ENCODE measurements around the gene GOLGA8B.
A peak's percentile ranks its signal among the peaks of the same experiment; 100 is the strongest.
"Not testable (repeated sequence)": the region's sequence is repeated elsewhere in the genome, so short reads cannot be mapped to it uniquely, and the experiment has no call there.

GOLGA8B gene

DNA sequence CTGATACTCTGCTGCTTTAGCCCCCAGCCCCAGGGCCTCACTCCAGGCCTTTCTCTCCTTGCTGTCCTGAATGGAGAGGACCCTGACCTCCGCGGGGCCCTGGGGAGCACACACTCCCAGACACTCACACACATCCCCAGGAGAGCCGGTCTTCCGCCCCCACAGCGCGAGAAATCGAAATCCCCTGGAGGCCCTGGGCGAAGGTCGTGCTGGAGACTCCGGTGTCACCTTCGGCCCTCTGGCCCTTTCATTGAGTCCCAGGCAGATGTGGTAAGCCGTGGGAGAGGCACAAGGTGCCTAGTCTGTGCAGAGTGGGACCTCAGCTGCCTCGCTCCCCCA lies 848 bp upstream of the GOLGA8B start:
- peaks cover 25 to 49% of the 10 kb centered on the region in 2 donors for H3K4me1 Mint-ChIP-seq
- peaks cover 13 to 15% of the 10 kb centered on the region in 2 donors for H3K36me3 Mint-ChIP-seq

DNA sequence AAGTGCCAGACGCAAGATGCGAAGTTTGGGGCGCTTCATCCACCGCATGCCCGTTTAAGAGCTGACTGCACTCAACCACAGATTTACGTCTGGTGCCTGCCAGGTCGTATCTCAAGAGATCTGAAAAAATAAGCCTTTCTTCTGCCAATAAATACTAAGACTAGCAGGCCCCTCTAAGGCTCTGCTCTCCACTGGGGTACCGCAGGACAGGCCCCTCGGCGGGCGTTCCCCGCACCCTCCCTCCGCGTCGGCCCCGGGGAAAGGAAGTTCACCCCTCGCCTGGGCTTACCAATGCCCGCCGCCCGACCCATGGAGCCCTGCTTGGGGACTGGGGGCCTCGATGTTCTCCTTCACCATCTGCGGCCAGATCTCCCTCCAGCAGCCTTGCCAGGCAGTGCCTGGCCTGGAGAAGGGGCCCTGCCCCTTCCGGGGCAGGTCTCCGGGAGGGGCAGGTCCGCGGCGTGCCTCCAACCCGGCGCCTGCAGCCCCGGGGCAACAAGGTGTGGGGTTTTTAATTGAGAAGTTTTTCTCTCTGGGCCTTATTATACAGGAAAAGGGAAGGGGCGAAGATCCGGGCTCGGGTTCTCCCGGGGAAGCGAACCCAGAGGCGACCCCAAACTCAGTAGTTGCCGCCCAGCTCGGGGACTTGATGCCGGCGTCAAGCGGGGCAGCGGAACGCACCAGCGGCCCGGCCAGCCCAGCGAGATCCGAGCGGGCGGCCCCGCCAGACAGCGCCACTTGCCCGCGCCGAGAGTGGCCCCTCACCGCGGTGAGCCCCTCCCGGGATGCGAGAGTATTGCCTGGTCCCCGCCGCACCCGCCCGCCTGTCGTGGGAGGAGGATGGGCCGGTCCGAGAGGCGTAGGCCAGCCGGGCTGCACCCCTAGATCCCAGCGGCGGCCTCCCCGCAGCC lies 735 bp downstream of the GOLGA8B start:
- Mint-ChIP-seq H3K9me3 (no peaks in the 10 kb centered on the region), H3K27ac (peak overlapping the region; percentile 85), H3K27me3 (peaks cover 5 to 9% of the 10 kb centered on the region in 2 donors), H3K4me1 (peaks cover 36 to 59% of the 10 kb centered on the region in 2 donors), H3K36me3 (peaks cover 20 to 27% of the 10 kb centered on the region in 2 donors), H3K4me3 (peak overlapping the region; percentile 90 to 98)
- DNase-seq (peak; percentile 23), ATAC-seq (replicated peaks) (peak; percentile 57 to 64)

More for the DNA sequence above, 848 bp upstream of the GOLGA8B start:
- Mint-ChIP-seq H3K27ac (peak overlapping the region; percentile 85), H3K4me3 (peak overlapping the region; percentile 91 to 94), H3K9me3 (no peaks in the 10 kb centered on the region), H3K27me3 (peaks cover 5 to 9% of the 10 kb centered on the region in 2 donors)
- ATAC-seq (replicated peaks), result no peak
- DNase-seq, result no peak

DNA sequence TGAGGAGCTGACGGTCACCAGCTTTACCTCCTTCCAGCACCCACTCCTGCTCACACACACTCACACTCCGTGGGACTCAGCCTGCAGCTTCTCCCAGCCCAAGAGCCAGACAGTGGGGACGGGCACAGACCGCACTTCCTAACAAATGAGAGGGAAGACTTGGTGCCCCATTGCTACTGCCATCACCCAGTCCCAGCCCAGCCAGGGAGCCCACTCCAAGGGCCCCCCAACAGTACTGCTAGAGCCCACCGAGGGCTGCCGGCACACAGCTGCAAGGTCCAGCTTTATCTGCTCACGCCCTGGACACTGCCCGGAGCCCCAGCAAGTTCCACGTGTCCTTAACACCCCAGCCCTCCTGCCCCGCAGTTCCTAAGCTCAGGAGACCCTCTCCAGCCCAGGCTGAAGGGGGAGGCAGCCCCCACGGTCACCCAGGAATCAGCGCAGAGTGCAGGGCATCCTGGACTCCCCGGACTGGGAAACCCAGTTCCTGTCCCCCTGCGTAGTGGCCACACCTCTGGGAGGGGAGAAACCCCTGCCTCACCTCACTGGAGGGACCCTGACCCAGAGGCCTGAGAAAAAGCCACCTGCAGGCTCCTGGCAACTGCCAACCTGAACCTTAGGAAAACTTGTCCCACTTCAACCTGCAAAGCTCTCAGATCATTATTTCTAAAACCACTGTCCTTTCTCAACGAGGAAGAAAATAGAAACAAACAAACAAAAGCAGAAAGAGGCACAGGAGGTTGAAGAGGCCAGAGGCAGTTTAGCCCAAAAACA lies 1.6 kb downstream of the GOLGA8B start:
- not testable (repeated sequence) for H3K27me3 Mint-ChIP-seq; DNase-seq; H3K9me3 Mint-ChIP-seq; ATAC-seq (replicated peaks)
- peaks cover 38 to 67% of the 10 kb centered on the region in 2 donors for H3K4me1 Mint-ChIP-seq
- peak overlapping the region; percentile 90 to 98 for H3K4me3 Mint-ChIP-seq
- H3K27ac Mint-ChIP-seq, result peak overlapping the region; percentile 85
- H3K36me3 Mint-ChIP-seq, result peaks cover 21 to 31% of the 10 kb centered on the region in 2 donors

DNA sequence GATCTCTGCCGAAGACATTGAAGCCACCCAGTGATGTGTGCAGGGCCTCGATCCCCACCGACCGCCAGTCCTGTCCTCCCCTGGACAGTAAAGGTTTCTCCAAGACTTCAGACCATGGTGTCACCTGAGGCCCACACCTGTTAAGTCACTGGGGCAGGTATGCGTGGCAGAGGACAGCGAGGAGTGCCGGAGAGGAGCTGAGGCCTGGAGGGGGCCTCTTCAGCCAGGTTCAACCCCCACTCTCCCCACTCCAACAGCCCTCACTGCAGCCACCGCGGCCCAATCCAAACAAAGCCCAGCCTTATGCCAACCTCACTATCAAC lies 2.4 kb downstream of the GOLGA8B start:
- Mint-ChIP-seq H3K9me3 (no peaks in the 10 kb centered on the region), H3K4me3 (peak overlapping the region; percentile 29 to 98), H3K4me1 (peaks cover 45 to 76% of the 10 kb centered on the region in 2 donors), H3K27me3 (peaks cover 5 to 9% of the 10 kb centered on the region in 2 donors), H3K27ac (no peak overlapping the region), H3K36me3 (peaks cover 21 to 33% of the 10 kb centered on the region in 2 donors)
- ATAC-seq (replicated peaks) (no peak), DNase-seq (no peak)

DNA sequence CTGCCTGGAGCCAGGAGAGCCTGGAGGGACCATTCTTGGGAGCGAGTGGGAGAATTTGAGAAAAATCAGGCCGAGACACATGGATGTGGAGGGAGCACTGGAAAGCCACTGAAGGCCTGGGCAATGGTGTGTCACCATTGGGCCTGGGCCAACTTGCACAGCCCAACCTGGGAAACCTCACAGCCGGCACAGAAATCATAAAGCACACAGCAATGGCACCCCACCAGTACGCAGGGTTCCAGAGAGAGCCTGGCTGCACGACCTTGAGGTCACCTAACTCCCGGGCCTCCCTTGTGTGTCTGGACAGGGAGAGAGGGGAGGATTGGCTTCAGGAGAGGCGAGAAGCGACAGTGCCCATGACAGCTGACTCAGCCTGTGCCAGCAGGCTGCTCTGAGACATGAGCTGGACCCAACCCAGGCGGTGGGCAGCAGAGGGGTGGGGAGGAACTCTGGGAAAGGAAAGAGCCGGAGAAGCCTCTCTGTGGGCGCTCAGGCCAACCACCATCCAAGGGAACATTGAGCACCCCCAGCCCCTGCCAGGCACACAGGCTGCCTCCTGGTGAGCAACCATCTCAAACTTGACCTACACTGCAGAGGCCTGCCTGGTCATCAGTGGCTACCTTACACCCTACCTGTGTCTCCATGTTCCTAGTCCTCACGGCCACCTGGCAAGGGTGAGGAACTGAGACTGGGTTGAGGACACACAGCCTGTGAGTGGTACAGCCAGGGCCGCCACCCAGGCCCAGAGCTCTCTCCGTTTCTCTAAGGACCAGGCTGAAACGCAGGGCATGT lies 3.0 kb downstream of the GOLGA8B start:
- not testable (repeated sequence) for H3K27ac Mint-ChIP-seq; DNase-seq; H3K27me3 Mint-ChIP-seq; H3K9me3 Mint-ChIP-seq; ATAC-seq (replicated peaks)
- Mint-ChIP-seq H3K4me3 (peak overlapping the region in 1 of 2 donors; percentile 24), H3K4me1 (peaks cover 48 to 81% of the 10 kb centered on the region in 2 donors), H3K36me3 (peaks cover 24 to 36% of the 10 kb centered on the region in 2 donors)

DNA sequence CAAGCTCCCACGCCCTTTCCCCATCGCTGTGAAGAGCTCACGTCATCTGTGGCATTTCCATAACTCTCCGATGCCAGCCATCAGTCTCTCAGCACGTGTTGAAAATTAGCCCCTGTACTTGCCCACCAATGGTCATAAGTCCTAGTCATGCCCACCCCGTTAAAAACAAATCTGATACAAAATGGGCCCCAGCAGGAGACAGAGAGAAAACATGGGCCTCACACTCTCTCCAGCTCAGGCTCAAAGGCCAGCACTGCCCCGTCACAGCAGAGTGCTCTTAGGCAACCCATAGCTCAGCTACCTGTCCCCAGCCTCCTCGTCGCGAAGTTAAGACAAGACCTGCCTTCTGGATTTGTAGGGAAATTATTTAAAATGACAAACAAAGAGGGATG lies 5.2 kb downstream of the GOLGA8B start:
- Mint-ChIP-seq H3K27ac (peak overlapping the region; percentile 84), H3K27me3 (no peaks in the 10 kb centered on the region), H3K4me3 (peak overlapping the region; percentile 34 to 56), H3K9me3 (no peaks in the 10 kb centered on the region), H3K36me3 (peaks cover 24 to 36% of the 10 kb centered on the region in 2 donors), H3K4me1 (peaks cover 45 to 81% of the 10 kb centered on the region in 2 donors)
- DNase-seq (no peak), ATAC-seq (replicated peaks) (no peak)

DNA sequence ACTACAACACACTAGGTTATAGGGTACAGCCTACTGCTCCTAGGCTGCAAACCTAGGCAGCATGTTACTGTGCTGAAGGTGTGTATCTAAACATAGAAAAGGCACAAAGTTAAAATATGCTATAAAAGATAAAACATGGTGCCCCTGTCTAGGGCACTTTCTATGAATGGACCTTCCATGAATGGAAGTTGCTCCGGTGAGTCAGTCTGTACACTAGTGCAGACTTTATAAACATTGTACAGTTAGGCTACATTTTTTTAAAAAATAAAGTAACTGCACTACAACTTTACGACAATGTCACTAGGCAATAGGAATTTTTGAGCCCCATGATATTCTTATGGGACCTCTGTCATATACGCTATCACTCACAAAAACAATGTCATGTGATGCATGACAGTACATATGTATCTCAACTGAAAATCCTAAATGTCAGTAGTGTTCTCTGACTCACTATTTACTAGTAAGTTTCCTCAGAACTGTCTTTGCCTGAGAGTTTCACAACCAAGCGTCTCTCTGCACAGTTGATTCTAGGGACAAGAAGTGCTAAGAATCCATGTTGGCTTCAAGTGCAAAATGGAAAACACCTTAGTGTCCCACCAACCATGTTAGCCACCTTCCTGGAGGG lies 5.7 kb downstream of the GOLGA8B start:
- peaks cover 24 to 36% of the 10 kb centered on the region in 2 donors for H3K36me3 Mint-ChIP-seq
- peak overlapping the region; percentile 34 to 56 for H3K4me3 Mint-ChIP-seq
- peak overlapping the region; percentile 84 for H3K27ac Mint-ChIP-seq
- H3K9me3 Mint-ChIP-seq, DNase-seq, H3K27me3 Mint-ChIP-seq: not testable (repeated sequence)
- ATAC-seq (replicated peaks), result peak; percentile 83 to 91
- H3K4me1 Mint-ChIP-seq, result peaks cover 45 to 80% of the 10 kb centered on the region in 2 donors

DNA sequence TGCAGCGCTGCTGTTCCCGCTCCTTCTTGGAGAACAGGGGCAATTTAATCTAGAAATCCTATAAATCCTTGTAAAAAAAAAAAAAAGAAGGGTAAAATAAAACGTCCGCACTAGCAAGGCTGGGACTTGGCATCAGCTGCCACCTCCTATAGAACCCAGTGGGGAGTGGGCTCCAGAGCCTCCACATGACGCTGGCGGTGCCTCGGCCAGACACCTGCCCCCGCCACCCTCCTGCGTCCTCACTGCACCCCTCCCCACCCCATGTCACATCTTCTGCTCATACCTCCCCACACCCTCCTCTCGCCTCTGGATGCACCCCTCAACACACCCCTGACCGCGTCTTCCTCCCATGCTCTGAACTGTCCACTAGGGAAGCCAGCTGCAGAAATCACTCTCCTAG lies 8.4 kb downstream of the GOLGA8B start:
- not testable (repeated sequence) for ATAC-seq (replicated peaks); DNase-seq; H3K4me3 Mint-ChIP-seq; H3K27ac Mint-ChIP-seq; H3K27me3 Mint-ChIP-seq; H3K9me3 Mint-ChIP-seq
- H3K36me3 Mint-ChIP-seq, result peaks cover 17 to 27% of the 10 kb centered on the region in 2 donors
- H3K4me1 Mint-ChIP-seq, result peaks cover 41 to 64% of the 10 kb centered on the region in 2 donors

DNA sequence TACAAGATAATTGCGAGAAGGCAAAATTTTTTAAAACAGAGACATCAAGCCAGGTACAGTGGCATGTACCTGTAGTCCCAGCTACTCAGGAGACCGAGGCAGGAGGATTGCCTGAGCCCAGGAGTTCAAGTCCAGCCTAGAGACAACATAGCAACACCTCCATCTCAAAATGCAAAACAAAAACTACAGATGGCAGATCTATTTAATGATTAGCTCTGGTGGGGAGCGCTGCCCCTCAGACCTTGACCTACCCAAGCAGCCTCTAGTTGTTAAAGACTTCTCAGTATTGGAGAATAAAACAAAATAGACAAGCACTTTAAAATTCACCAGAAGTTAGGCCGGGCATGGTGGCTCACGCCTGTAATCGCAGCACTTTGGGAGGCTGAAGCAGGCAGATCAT lies 10.5 kb downstream of the GOLGA8B start:
- DNase-seq; ATAC-seq (replicated peaks); H3K27me3 Mint-ChIP-seq; H3K4me3 Mint-ChIP-seq; H3K27ac Mint-ChIP-seq; H3K9me3 Mint-ChIP-seq: not testable (repeated sequence)
- peaks cover 21 to 43% of the 10 kb centered on the region in 2 donors for H3K4me1 Mint-ChIP-seq
- H3K36me3 Mint-ChIP-seq, result peaks cover 4 to 13% of the 10 kb centered on the region in 2 donors

DNA sequence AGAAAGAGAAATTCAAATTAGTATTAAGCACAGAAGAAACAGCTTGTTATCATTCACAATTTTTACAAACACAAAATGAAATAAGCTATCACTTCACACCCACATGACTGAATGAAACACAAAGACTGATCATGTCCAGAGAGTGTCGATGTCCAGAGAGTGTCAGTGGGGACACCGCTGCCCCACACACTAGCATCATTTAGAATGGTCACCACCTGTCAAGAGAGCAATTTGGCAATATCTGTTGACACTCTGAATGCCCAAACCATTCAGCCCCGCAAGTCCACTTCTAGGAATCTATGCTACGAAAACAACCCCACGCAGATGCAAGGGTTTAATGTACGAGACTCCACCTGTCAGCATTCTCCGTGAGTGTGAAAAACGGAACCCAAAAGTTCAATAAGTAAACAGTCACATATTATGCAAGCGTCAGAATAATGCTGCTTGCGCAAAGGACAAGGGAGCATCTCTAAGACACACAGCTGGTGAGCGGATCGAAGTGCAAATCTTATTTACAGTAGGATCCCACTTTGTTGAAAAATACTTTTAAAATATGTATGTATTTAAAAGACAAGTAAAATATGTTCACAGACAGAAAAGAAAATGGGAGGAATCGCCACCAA lies 11.3 kb downstream of the GOLGA8B start:
- peaks cover 18 to 40% of the 10 kb centered on the region in 2 donors for H3K4me1 Mint-ChIP-seq
- H3K9me3 Mint-ChIP-seq; H3K27me3 Mint-ChIP-seq; H3K4me3 Mint-ChIP-seq; H3K27ac Mint-ChIP-seq; ATAC-seq (replicated peaks); H3K36me3 Mint-ChIP-seq; DNase-seq: not testable (repeated sequence)

DNA sequence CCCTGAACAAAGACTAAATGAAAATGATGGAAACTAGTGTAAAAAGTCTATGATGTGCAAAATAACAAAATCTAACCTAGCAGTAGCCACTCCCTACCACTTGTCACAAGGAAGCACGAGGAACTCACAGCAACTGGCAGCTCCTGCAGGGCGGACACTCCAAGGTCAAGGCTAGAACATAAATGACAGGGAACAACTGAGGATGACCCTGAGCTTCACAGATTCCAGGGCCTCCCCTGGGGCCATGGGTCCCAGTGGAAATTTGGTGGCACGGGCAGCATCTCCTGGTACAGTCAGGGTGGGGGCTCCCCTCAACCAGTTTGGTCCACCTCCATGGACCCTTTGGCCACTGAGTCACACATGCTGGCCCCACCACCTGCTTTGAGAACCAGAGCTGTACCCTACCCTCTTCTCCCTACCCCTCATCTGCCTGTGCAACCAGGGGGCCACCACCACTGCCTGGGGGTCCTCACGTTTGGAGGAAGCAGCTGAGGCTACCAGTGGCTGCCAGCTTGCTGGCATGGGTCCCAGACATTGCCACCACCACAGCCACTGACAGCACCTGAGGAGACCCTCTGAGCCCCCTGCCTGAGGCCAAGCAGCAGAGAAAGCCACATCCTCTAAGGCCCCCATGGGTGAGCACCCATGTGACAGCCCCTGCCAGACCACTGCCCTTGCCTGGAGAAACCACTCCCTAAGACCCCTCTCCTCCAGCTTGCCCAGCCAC lies 13.6 kb downstream of the GOLGA8B start:
- H3K27me3 Mint-ChIP-seq; H3K27ac Mint-ChIP-seq; H3K36me3 Mint-ChIP-seq; ATAC-seq (replicated peaks); H3K4me3 Mint-ChIP-seq; DNase-seq; H3K9me3 Mint-ChIP-seq: not testable (repeated sequence)
- peaks cover 6 to 27% of the 10 kb centered on the region in 2 donors for H3K4me1 Mint-ChIP-seq

DNA sequence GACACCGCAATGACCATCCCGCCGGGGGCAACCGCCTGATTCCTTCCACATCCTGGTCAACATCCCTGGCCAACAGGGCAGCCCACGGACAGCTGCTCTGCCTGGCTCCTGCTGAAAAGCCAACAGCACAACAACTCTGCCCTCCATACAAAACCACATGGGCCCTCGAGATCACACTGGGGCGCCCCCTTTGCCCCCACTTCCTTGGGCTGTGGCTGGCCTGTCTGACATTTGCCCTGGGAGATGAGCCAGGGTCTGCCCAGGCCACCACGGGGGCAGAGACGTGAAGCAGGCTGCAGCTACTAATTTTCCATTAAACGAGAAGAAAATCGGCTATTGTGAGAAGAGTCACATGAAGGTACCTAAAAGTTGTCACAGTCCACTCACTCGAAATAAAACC lies 16.3 kb downstream of the GOLGA8B start:
- peaks cover 8 to 20% of the 10 kb centered on the region in 2 donors for H3K4me1 Mint-ChIP-seq
- not testable (repeated sequence) for DNase-seq; ATAC-seq (replicated peaks); H3K9me3 Mint-ChIP-seq; H3K27ac Mint-ChIP-seq; H3K27me3 Mint-ChIP-seq; H3K4me3 Mint-ChIP-seq; H3K36me3 Mint-ChIP-seq

DNA sequence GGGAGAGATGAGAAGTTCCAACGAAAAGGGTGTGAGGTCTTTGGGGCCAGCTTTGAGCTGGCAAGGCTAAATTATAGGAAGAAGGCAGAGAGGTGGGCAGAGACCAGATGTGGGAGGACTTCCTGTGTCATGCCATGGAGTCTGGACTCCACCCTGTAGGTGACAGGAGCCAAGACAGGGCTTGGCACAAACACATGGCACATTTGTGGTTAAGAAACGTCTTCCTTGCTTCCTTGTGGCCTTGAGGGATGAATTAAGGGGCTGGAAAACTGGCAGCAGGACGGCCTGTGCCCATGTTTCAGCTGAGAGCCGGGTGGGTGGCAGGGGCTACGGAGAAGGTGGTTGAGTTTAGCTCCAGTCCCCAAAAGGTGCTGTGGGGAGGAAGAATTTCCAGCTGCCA lies 18.7 kb downstream of the GOLGA8B start:
- H3K27ac Mint-ChIP-seq, H3K36me3 Mint-ChIP-seq, H3K27me3 Mint-ChIP-seq: not testable (repeated sequence)

More for the DNA sequence above, 18.7 kb downstream of the GOLGA8B start:
- not testable (repeated sequence) for DNase-seq, H3K9me3 Mint-ChIP-seq, H3K4me3 Mint-ChIP-seq
- H3K4me1 Mint-ChIP-seq, result peaks cover 2 to 11% of the 10 kb centered on the region in 2 donors
- peak in 1 of 2 donors; percentile 42 for ATAC-seq (replicated peaks)

Measured in stimulated activated naive B cell treated with anti-CD40 and anti-IgM and Interleukin-4, amounts not matched to agents 10 μg/mL and 1 μg/mL and 100 μg/mL, for 72 hours (primary cell).